Pons (tissue), 1 donor: ENCODE measurements around the gene PGA5.
"Not testable (repeated sequence)": the region's sequence is repeated elsewhere in the genome, so short reads cannot be mapped to it uniquely, and the experiment has no call there.

Source experiments
- DNase-seq: peaks from one replicate; pipeline ENCODE4 v3.0.0-alpha.2; 2016; ENCODE audit warnings: low spot score

The PGA5 gene

GRCh38 chr11:61226457-61227137, 14.4 kb upstream of the PGA5 start:
- not testable (repeated sequence) for DNase-seq

GRCh38 chr11:61229458-61229857, 11.5 kb upstream of the PGA5 start:
- DNase-seq, result not testable (repeated sequence)

- DNase-seq, result not testable (repeated sequence)
These were observed 9.9 kb upstream of the PGA5 start for GRCh38 chr11:61231033-61231432.

- DNase-seq, result not testable (repeated sequence)
These were observed 9.4 kb upstream of the PGA5 start for GRCh38 chr11:61231585-61231984.

- DNase-seq, result not testable (repeated sequence)
These were observed 8.3 kb upstream of the PGA5 start for GRCh38 chr11:61232548-61233145.

GRCh38 chr11:61237130-61237529, 3.8 kb upstream of the PGA5 start:
- not testable (repeated sequence) for DNase-seq

- DNase-seq, result not testable (repeated sequence)
These were observed 687 bp upstream of the PGA5 start for GRCh38 chr11:61240288-61240687.

GRCh38 chr11:61241526-61241925, 551 bp downstream of the PGA5 start:
- not testable (repeated sequence) for DNase-seq

- DNase-seq, result not testable (repeated sequence)
These were observed 4.4 kb downstream of the PGA5 start for GRCh38 chr11:61245284-61245964.

- not testable (repeated sequence) for DNase-seq
These were observed 7.1 kb downstream of the PGA5 start for GRCh38 chr11:61248071-61248470.

- DNase-seq, result not testable (repeated sequence)
These were observed 8.2 kb downstream of the PGA5 start for GRCh38 chr11:61249201-61249600.

GRCh38 chr11:61250796-61251765, 10.1 kb downstream of the PGA5 start:
- DNase-seq, result not testable (repeated sequence)

- DNase-seq, result not testable (repeated sequence)
These were observed 11.4 kb downstream of the PGA5 start for GRCh38 chr11:61252332-61252731.

- peak; percentile 55 for DNase-seq
These were observed 13.5 kb downstream of the PGA5 start for GRCh38 chr11:61254403-61255025.

- no peak for DNase-seq
These were observed 15.9 kb downstream of the PGA5 start for GRCh38 chr11:61256710-61257482.

- DNase-seq, result no peak
These were observed 17.6 kb downstream of the PGA5 start for GRCh38 chr11:61258546-61258945.

- DNase-seq, result no peak
These were observed 18.4 kb downstream of the PGA5 start for GRCh38 chr11:61259363-61259762.

- DNase-seq, result no peak
These were observed 23.4 kb downstream of the PGA5 start for GRCh38 chr11:61264371-61264770.

GRCh38 chr11:61264795-61265194, 23.8 kb downstream of the PGA5 start:
- no peak for DNase-seq

- DNase-seq, result no peak
These were observed 24.4 kb downstream of the PGA5 start for GRCh38 chr11:61265357-61265756.

- no peak for DNase-seq
These were observed 25.6 kb downstream of the PGA5 start for GRCh38 chr11:61266602-61267001.
